ENCODE measurements around the gene MRI1.
A peak's percentile ranks its signal among the peaks of the same experiment; 100 is the strongest.
"Not testable (repeated sequence)": the region's sequence is repeated elsewhere in the genome, so short reads cannot be mapped to it uniquely, and the experiment has no call there.

Gene MRI1

GRCh38 chr19:13788991-13789390 is 24.7 kb downstream of the MRI1 start:
- Histone ChIP-seq H3K9ac (ENCODE audit: low read depth in 1 of 2, low read length in 2 of 2) (no peak overlapping the region), H3K4me3 (ENCODE audit: low read depth in 1 of 2, low read length in 2 of 2) (no peak overlapping the region), H3K4me1 (ENCODE audit: control insufficient read depth in 1 of 2, insufficient read depth in 2 of 2, low read length in 2 of 2) (peaks cover 4 to 14% of the 10 kb centered on the region in 2 donors), H3K9me3 (ENCODE audit: control insufficient read depth in 1 of 2, low read length in 2 of 2) (no peaks in the 10 kb centered on the region), H3K36me3 (ENCODE audit: control insufficient read depth in 1 of 2, insufficient read depth in 2 of 2, low read length in 2 of 2) (no peaks in the 10 kb centered on the region), H3K27me3 (ENCODE audit: control insufficient read depth in 1 of 2, insufficient read depth in 2 of 2, low read length in 2 of 2) (no peaks in the 10 kb centered on the region), H3K27ac (ENCODE audit: low read depth, low read length) (no peak overlapping the region)

GRCh38 chr19:13790354-13790753 is 26.0 kb downstream of the MRI1 start:
- Histone ChIP-seq H3K9ac (ENCODE audit: low read depth in 1 of 2, low read length in 2 of 2) (no peak overlapping the region), H3K4me1 (ENCODE audit: control insufficient read depth in 1 of 2, insufficient read depth in 2 of 2, low read length in 2 of 2) (peaks cover 3 to 13% of the 10 kb centered on the region in 2 donors), H3K4me3 (ENCODE audit: low read depth in 1 of 2, low read length in 2 of 2) (no peak overlapping the region), H3K27me3 (ENCODE audit: control insufficient read depth in 1 of 2, insufficient read depth in 2 of 2, low read length in 2 of 2) (no peaks in the 10 kb centered on the region), H3K9me3 (ENCODE audit: control insufficient read depth in 1 of 2, low read length in 2 of 2) (no peaks in the 10 kb centered on the region), H3K27ac (ENCODE audit: low read depth, low read length) (no peak overlapping the region), H3K36me3 (ENCODE audit: control insufficient read depth in 1 of 2, insufficient read depth in 2 of 2, low read length in 2 of 2) (no peaks in the 10 kb centered on the region)

DNA sequence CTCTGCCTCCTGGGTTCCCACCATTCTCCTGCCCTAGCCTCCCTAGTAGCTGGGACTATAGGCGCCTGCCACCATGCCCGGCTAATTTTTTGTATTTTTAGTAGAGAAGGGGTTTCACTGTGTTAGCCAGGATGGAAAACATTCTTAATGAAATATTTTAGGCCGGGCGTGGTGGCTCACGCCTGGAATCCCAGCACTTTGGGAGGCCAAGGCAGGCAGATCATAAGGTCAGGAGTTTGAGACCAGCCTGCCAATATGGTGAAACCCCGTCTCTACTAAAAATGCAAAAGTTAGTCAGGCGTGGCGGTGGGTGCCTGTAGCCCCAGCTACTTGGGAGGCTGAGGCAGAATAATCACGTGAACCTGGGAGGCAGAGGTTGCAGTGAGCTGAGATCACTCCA is 29.0 kb downstream of the MRI1 start:
- not testable (repeated sequence) for H3K27ac ChIP-seq (ENCODE audit: low read depth, low read length); H3K4me3 ChIP-seq (ENCODE audit: low read depth in 1 of 2, low read length in 2 of 2); H3K27me3 ChIP-seq (ENCODE audit: control insufficient read depth in 1 of 2, insufficient read depth in 2 of 2, low read length in 2 of 2); H3K9me3 ChIP-seq (ENCODE audit: control insufficient read depth in 1 of 2, low read length in 2 of 2); H3K9ac ChIP-seq (ENCODE audit: low read depth in 1 of 2, low read length in 2 of 2); H3K36me3 ChIP-seq (ENCODE audit: control insufficient read depth in 1 of 2, insufficient read depth in 2 of 2, low read length in 2 of 2)
- H3K4me1 ChIP-seq (ENCODE audit: control insufficient read depth in 1 of 2, insufficient read depth in 2 of 2, low read length in 2 of 2), result peaks cover 17 to 19% of the 10 kb centered on the region in 2 donors

DNA sequence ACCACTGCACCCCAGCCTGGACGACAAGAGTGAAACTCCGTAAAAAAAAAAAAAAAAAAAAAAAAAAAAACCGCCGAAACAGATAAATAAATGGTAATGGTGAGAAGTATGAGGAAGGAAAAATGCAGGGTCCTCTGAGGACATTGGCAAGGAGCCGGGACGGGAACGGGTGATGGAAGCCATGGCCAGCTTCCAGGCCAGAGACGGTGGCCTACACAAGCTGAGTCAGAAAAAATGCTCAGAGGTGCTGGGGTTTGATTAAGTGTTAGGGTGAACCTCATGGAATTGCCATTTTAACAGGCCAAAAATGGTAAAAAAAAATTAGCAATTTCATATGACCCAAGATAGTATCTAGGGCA is 30.1 kb downstream of the MRI1 start:
- H3K36me3 ChIP-seq (ENCODE audit: control insufficient read depth in 1 of 2, insufficient read depth in 2 of 2, low read length in 2 of 2), result no peaks in the 10 kb centered on the region
- H3K27me3 ChIP-seq (ENCODE audit: control insufficient read depth in 1 of 2, insufficient read depth in 2 of 2, low read length in 2 of 2), result no peaks in the 10 kb centered on the region
- H3K4me1 ChIP-seq (ENCODE audit: control insufficient read depth in 1 of 2, insufficient read depth in 2 of 2, low read length in 2 of 2), result peaks cover 16 to 17% of the 10 kb centered on the region in 2 donors
- peak overlapping the region; percentile 87 to 90 for H3K4me3 ChIP-seq (ENCODE audit: low read depth in 1 of 2, low read length in 2 of 2)
- peak overlapping the region; percentile 72 to 84 for H3K9ac ChIP-seq (ENCODE audit: low read depth in 1 of 2, low read length in 2 of 2)
- H3K27ac ChIP-seq (ENCODE audit: low read depth, low read length), result peak overlapping the region; percentile 77
- no peaks in the 10 kb centered on the region for H3K9me3 ChIP-seq (ENCODE audit: control insufficient read depth in 1 of 2, low read length in 2 of 2)

DNA sequence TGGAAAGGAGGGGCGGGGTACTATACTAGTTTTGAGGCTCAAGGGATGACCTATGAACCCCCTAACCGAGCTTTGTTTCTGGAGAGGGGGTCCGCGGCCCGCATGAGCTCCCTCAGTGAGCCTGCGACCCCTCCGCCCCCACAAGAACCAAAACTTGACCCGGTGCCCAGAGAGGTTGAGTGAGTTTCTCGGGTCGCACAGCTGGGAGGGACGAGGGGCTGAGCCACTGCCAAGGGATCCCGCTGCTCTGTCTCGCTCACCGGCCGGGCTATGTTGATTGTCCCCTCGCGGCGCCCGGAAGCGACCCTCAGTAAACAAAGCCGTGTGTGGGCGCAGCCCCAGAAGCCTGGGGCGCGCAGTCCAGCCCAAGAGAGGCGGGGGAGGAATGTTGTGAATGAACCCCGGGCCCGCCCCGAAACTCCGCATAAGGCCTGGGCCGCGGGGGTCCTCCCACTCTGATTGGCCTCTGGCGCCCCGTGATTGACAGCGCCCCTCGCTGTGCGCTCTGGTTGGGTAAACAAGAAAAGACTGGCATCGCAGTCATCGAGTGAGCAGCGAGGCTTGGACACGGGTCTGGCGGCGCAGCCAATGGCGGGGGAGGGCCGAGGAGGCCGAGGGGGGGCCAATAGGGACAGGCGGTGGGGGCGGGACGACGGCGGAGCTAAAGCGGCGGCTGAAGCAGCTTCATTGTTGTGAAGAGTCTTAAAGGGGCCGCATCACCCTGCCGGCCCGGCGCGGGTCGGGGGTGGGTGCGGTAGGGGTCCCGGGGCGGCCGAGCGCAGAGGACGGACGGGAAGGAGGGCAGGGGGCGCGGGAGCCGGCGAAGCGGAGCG is 30.7 kb downstream of the MRI1 start, which contains the start of gene ZSWIM4:
TSS of gene ZSWIM4 (plus strand) at position 687 of the 833 bp plus-strand sequence. CDS start 206 bp downstream, outside the sequence.
- Histone ChIP-seq H3K27me3 (ENCODE audit: control insufficient read depth in 1 of 2, insufficient read depth in 2 of 2, low read length in 2 of 2) (no peaks in the 10 kb centered on the region), H3K27ac (ENCODE audit: low read depth, low read length) (peak within 1 kb of the TSS; percentile 81), H3K36me3 (ENCODE audit: control insufficient read depth in 1 of 2, insufficient read depth in 2 of 2, low read length in 2 of 2) (no peaks in the 10 kb centered on the region), H3K4me1 (ENCODE audit: control insufficient read depth in 1 of 2, insufficient read depth in 2 of 2, low read length in 2 of 2) (peaks cover 16 to 17% of the 10 kb centered on the region in 2 donors), H3K4me3 (ENCODE audit: low read depth in 1 of 2, low read length in 2 of 2) (peak within 1 kb of the TSS; percentile 87 to 90), H3K9ac (ENCODE audit: low read depth in 1 of 2, low read length in 2 of 2) (peak within 1 kb of the TSS; percentile 72 to 84), H3K9me3 (ENCODE audit: control insufficient read depth in 1 of 2, low read length in 2 of 2) (no peaks in the 10 kb centered on the region)

DNA sequence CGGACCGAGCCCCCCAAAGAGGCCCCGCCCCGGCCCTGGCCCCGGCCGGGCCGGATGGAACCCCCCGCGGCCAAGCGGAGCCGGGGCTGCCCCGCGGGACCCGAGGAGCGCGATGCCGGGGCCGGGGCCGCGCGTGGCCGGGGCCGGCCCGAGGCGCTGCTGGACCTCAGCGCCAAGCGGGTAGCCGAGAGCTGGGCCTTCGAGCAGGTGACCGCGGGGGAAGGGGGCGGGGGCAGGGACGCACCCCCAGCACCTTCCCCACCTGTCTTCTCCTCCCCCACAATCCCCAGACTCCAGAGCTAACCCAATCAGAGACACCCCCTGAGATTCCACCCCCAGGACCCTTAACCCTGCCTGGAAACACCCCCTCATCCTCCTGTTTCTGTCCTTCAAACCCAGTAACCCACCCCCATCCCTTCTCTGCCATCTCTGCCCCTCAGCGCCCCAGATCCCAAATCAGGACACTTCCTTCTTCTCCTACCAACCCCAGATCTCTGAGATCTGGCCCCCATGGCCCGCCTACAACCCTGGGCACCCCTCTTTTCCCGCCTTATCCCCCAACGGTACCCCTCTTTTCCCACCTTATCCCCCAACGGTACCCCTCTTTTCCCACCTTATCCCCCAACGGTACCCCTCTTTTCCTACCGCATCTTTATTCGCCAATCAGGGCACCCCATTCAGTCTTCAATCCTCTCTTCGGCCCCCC is 31.4 kb downstream of the MRI1 start:
- no peaks in the 10 kb centered on the region for H3K36me3 ChIP-seq (ENCODE audit: control insufficient read depth in 1 of 2, insufficient read depth in 2 of 2, low read length in 2 of 2)
- peak overlapping the region; percentile 62 to 72 for H3K4me3 ChIP-seq (ENCODE audit: low read depth in 1 of 2, low read length in 2 of 2)
- H3K9ac ChIP-seq (ENCODE audit: low read depth in 1 of 2, low read length in 2 of 2), result peak overlapping the region; percentile 64

GRCh38 chr19:13796301-13797057 is 32.2 kb downstream of the MRI1 start:
- Histone ChIP-seq H3K4me1 (ENCODE audit: control insufficient read depth in 1 of 2, insufficient read depth in 2 of 2, low read length in 2 of 2) (peaks cover 16 to 17% of the 10 kb centered on the region in 2 donors), H3K36me3 (ENCODE audit: control insufficient read depth in 1 of 2, insufficient read depth in 2 of 2, low read length in 2 of 2) (no peaks in the 10 kb centered on the region), H3K9ac (ENCODE audit: low read depth in 1 of 2, low read length in 2 of 2) (peak overlapping the region; percentile 64), H3K4me3 (ENCODE audit: low read depth in 1 of 2, low read length in 2 of 2) (peak overlapping the region; percentile 62 to 72), H3K9me3 (ENCODE audit: control insufficient read depth in 1 of 2, low read length in 2 of 2) (no peaks in the 10 kb centered on the region), H3K27ac (ENCODE audit: low read depth, low read length) (peak overlapping the region; percentile 61), H3K27me3 (ENCODE audit: control insufficient read depth in 1 of 2, insufficient read depth in 2 of 2, low read length in 2 of 2) (no peaks in the 10 kb centered on the region)

More for the DNA sequence above, 31.4 kb downstream of the MRI1 start:
- Histone ChIP-seq H3K27ac (ENCODE audit: low read depth, low read length) (peak overlapping the region; percentile 81), H3K4me1 (ENCODE audit: control insufficient read depth in 1 of 2, insufficient read depth in 2 of 2, low read length in 2 of 2) (peaks cover 16 to 17% of the 10 kb centered on the region in 2 donors), H3K9me3 (ENCODE audit: control insufficient read depth in 1 of 2, low read length in 2 of 2) (no peaks in the 10 kb centered on the region), H3K27me3 (ENCODE audit: control insufficient read depth in 1 of 2, insufficient read depth in 2 of 2, low read length in 2 of 2) (no peaks in the 10 kb centered on the region)

- Histone ChIP-seq H3K27ac (ENCODE audit: low read depth, low read length) (peak overlapping the region; percentile 61), H3K4me3 (ENCODE audit: low read depth in 1 of 2, low read length in 2 of 2) (no peak overlapping the region)
Measured at GRCh38 chr19:13797058-13797440, 32.7 kb downstream of the MRI1 start.

DNA sequence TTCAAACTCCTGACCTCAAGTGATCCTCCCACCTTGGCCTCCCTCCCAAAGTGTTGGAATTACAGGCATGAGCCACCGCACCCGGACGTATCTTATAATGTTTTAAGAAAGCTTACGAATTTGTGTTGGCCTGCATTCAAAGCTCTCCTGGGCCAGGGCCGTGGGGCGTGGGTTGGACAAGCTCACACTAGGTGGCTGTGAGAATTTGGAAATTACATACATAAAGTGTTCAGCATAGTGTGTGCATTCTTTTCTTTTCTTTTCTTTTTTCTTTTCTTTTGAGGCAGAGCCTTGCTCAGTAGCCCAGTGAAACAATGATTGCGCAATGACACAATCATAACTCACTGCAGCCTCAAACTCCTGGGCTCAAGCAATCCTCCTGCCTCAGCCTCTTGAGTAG is 33.5 kb downstream of the MRI1 start:
- Histone ChIP-seq H3K9ac (ENCODE audit: low read depth in 1 of 2, low read length in 2 of 2) (no peak overlapping the region), H3K27me3 (ENCODE audit: control insufficient read depth in 1 of 2, insufficient read depth in 2 of 2, low read length in 2 of 2) (no peaks in the 10 kb centered on the region), H3K36me3 (ENCODE audit: control insufficient read depth in 1 of 2, insufficient read depth in 2 of 2, low read length in 2 of 2) (no peaks in the 10 kb centered on the region), H3K27ac (ENCODE audit: low read depth, low read length) (no peak overlapping the region), H3K9me3 (ENCODE audit: control insufficient read depth in 1 of 2, low read length in 2 of 2) (no peaks in the 10 kb centered on the region), H3K4me3 (ENCODE audit: low read depth in 1 of 2, low read length in 2 of 2) (no peak overlapping the region), H3K4me1 (ENCODE audit: control insufficient read depth in 1 of 2, insufficient read depth in 2 of 2, low read length in 2 of 2) (peaks cover 16 to 17% of the 10 kb centered on the region in 2 donors)

More at GRCh38 chr19:13797058-13797440, 32.7 kb downstream of the MRI1 start:
- no peak overlapping the region for H3K9ac ChIP-seq (ENCODE audit: low read depth in 1 of 2, low read length in 2 of 2)
- no peaks in the 10 kb centered on the region for H3K9me3 ChIP-seq (ENCODE audit: control insufficient read depth in 1 of 2, low read length in 2 of 2)
- no peaks in the 10 kb centered on the region for H3K36me3 ChIP-seq (ENCODE audit: control insufficient read depth in 1 of 2, insufficient read depth in 2 of 2, low read length in 2 of 2)
- peaks cover 16 to 17% of the 10 kb centered on the region in 2 donors for H3K4me1 ChIP-seq (ENCODE audit: control insufficient read depth in 1 of 2, insufficient read depth in 2 of 2, low read length in 2 of 2)
- no peaks in the 10 kb centered on the region for H3K27me3 ChIP-seq (ENCODE audit: control insufficient read depth in 1 of 2, insufficient read depth in 2 of 2, low read length in 2 of 2)

Data from duodenal mucosa (tissue), 2 donors.